Epithelial cell of esophagus (primary cell): ENCODE data around the gene AK8.
A peak's percentile ranks its signal among the peaks of the same experiment; 100 is the strongest.

Source experiments
- DNase-seq: peaks from one replicate; pipeline ENCODE4 v3.0.0; 2010; ENCODE audit warnings: low read depth
- H3K4me3 ChIP-seq: 2 replicates; pipeline ENCODE4 v1.5.1; 2011; ENCODE audit warnings: mild to moderate bottlenecking, low read length, control low read depth
- TF ChIP-seq, protein P1 (sequence below): IDR thresholded peaks from 2 replicates; pipeline ENCODE4 v1.5.1; 2011; ENCODE audit warnings: low read depth, mild to moderate bottlenecking, low read length, control low read depth, inconsistent platforms; ENCODE audit not compliant: insufficient read depth; ENCODE audit errors: missing control alignments

The AK8 gene, protein sequence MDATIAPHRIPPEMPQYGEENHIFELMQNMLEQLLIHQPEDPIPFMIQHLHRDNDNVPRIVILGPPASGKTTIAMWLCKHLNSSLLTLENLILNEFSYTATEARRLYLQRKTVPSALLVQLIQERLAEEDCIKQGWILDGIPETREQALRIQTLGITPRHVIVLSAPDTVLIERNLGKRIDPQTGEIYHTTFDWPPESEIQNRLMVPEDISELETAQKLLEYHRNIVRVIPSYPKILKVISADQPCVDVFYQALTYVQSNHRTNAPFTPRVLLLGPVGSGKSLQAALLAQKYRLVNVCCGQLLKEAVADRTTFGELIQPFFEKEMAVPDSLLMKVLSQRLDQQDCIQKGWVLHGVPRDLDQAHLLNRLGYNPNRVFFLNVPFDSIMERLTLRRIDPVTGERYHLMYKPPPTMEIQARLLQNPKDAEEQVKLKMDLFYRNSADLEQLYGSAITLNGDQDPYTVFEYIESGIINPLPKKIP

DNA sequence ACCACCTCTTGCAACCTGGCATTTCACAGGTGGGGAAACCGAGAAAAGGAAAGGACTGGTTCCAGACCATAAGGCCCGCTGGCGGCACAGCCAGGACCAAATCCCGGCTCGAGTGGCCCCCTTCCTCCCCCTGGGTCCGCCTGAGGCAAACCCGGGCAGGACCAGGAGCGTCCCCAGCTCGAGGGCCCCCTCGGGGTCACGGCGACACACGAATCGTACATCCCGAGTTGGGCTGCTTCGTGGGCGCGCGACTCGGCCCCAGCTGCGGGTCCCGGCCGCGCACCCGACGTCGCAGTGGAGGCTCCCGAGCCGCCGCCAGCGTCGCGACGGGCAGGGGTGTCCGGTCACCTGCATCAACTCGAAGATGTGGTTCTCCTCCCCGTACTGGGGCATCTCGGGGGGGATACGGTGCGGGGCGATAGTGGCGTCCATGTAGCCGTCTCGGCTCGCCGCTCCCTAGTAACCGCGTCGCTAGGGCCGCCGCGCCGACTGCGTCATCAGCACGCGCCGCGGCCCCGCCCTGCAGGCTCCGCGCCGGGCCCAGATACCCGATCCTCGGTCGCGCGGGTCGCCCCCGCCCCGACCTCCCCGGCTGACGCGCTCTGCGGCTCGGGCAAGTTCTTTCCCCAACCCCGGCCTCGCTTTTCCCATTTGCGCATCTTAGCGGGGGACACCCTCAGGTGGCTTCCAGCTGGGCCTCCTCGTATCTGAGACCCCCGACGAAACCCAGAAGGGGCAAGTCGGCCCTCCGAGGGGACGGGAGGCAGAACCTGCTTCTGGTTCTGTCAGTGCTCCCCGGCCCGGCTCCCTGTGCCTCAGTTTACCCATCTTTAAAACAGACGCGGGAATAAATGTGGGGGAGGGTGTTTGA, at the start of gene AK8:
AK8 (minus strand) TSS at position 461 of the 871 bp plus-strand sequence; CDS start at position 432, 29 bp downstream.
- DNase-seq, result peak; percentile 73
- peak within 1 kb of the TSS; percentile 57 for H3K4me3 ChIP-seq
- TF ChIP-seq, protein P1, sequence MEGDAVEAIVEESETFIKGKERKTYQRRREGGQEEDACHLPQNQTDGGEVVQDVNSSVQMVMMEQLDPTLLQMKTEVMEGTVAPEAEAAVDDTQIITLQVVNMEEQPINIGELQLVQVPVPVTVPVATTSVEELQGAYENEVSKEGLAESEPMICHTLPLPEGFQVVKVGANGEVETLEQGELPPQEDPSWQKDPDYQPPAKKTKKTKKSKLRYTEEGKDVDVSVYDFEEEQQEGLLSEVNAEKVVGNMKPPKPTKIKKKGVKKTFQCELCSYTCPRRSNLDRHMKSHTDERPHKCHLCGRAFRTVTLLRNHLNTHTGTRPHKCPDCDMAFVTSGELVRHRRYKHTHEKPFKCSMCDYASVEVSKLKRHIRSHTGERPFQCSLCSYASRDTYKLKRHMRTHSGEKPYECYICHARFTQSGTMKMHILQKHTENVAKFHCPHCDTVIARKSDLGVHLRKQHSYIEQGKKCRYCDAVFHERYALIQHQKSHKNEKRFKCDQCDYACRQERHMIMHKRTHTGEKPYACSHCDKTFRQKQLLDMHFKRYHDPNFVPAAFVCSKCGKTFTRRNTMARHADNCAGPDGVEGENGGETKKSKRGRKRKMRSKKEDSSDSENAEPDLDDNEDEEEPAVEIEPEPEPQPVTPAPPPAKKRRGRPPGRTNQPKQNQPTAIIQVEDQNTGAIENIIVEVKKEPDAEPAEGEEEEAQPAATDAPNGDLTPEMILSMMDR, result no peak

DNA sequence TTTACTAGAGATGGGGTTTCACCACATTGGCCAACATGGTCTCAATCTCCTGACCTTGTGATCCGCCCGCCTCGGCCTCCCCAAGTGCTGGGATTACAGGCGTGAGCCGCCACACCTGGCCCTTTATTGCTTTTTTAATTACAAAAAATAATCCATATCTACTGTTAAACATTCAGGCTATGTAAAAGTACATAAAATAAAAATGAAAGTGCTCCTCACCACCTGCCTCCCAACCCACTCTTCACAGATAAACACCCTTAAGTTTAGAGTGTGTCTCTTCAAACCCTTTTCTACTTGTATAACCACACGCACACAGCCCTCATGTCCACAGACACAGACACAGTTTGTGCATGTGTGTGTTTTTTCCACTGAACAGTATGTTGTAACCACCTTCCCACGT, 49.6 kb upstream of the AK8 start:
- no peak overlapping the region for H3K4me3 ChIP-seq
- no peak for DNase-seq
- TF ChIP-seq, protein P1, result no peak

DNA sequence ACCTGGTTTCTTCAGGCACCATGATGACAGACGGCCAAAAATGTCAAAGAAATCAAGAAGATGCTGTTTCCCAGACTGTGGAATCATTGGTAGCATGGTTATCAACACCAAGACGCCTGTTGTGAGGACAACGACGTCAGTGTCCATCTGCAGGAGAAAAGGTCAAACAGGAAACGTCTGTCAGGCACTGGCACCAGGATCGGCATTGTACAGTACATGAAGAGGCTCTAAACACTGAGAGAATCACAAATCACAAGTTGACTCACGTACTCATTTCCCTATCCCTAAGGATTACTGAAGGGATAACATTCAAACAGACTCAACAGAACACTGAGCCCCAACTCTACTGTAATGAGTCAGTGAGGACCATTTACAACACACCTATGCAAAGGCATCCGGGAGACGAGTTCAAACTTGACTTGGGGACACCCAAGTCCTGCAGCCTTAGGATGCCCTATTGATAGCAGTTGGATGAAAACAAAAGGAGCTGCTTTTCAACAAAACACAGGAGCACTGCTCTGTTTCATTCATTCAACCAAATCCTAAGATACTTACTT, 45.3 kb upstream of the AK8 start:
- no peak overlapping the region for H3K4me3 ChIP-seq
- peak; percentile 96 for DNase-seq
- TF ChIP-seq, protein P1, result no peak

DNA sequence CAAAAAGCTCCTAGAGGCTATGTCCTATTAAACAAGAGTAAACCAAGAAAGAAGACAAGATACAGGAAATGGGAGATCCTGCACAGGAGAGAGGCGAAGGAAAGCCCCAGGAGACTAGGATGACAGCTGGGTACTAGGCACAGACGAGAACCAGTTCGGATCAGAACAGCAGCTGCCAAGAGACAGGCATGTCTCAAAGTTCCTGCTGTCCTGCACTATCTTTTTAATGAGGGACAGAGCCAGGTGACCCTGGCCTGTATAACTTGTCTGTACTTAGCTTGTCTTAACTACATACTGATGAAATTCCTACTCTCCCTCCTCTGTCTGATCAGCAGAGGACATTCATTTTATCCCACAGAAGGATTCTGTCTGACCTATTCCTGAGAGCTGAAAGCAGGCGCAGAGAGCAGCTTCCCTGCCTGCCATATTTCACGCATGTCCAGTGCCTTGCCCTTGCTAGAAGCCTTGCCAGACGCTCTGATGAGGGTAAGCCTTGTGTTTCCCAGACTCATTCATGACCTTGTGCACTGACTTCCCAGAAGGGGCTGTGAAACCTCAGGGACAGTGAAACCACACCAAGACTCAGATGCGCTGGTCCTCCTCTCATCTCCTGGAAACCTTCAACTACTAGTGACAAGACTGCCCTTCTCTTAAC, 41.7 kb upstream of the AK8 start:
- no peak overlapping the region for H3K4me3 ChIP-seq
- DNase-seq, result no peak
- TF ChIP-seq, protein P1, result no peak

DNA sequence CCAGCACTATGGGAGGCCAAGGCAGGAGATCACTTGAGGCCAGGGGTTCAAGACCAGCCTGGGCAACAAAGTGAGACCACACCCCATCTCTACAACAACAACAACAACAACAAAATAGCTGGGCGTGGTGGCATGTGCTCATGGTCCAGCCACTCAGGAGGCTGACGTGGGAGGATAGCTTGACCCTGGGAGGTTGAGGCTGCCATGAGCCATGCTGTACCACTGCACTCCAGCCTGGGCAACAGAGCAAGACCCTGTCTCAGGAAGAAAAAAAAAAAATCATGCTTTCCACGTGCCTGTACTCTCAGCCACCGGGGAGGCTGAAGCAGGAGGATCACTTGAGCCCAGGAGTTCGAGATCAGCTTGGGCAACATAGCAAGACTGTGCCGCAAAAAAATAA, 36.8 kb upstream of the AK8 start:
- no peak for DNase-seq
- TF ChIP-seq, protein P1, result no peak

DNA sequence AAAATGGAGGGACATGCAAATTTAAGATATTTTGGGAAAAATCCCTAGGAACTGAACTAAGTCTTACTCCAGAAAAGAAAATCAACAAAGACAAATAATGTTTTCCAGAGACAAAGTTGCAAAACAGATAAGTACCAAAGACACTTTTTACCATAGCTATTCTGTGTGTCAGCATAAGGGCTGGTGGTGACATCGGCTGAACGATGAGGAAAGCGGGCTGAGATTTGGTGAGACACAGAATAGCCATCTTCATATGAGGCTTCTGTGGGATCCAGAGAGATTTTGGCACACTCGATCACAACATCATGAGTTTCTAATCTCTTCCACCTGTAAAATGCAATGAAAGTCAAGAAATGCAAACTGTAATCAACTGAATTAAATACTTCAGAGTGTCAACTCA, 34.0 kb upstream of the AK8 start:
- H3K4me3 ChIP-seq, result no peak overlapping the region
- no peak for DNase-seq
- TF ChIP-seq, protein P1, result no peak

More for the DNA sequence above, 36.8 kb upstream of the AK8 start:
- H3K4me3 ChIP-seq, result no peak overlapping the region
